Endometrial microvascular endothelial cells (primary cell): ENCODE results near the gene DOCK6. TPM values are rescaled to one million over a fixed set of nuclear protein-coding genes. Genes with fewer than 3 reads are reported as not detected.

Source experiments
- in situ Hi-C: cut with HindIII; loops from 2 replicates; pipeline ENCODE4 v1.10.0; 2017; ENCODE audit warnings: low sequenced_read_pairs, low pct_unique_long_range_greater_than_20kb; ENCODE audit errors: inconsistent ontology term
- total RNA-seq: library from RNA; depleted of rRNA; stranded (reverse); fragments of >200 nt; gene quantifications from one replicate; pipeline ENCODE4 v1.2.3, GENCODE V29; 2015; ENCODE audit errors: inconsistent ontology term

Gene DOCK6
- total RNA-seq, 1 donor from 2014 or later, result 78.6 TPM

DNA sequence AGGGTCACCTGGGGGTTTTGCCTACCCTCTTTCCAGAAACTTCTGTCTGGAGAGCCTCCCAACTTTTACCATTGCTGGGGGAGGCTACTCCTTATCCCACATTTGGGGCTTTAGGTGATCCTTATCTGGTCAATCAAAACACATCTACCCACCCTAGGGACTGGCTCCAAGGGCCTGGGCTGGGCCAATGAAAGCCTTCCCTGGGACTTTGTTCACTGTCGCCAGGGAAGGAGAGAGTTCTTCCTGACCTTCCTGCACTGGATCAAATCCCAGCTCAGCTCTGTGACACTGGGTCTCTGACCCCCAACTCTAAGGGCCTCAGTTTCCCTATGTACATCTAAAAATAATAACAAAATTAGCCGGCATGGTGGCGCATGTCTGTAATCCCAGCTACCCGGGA, 11.1 kb downstream of the DOCK6 start:
- in situ Hi-C loops, result no loop called here

DNA sequence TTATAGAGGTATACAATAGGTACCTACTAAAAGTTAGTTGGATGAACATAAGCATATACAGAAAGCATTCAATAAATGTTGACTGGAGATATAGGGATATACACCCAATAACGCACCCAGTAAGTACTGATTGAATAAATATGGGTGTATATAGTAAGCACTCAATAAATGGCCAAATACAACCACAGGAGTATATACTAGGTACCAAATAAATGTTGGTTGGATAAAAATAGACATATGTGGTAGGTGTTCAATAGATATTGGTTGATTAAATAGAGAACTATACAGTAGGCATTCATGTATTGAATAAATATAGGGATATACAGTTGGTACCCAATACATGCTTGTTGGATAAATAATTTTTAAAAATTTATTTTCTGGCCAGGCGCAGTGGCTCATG, 13.5 kb downstream of the DOCK6 start:
- in situ Hi-C loops, result no loop called here

GRCh38 chr19:11247934-11248333, 14.4 kb downstream of the DOCK6 start:
- in situ Hi-C loops, result no loop called here

- in situ Hi-C loops, result no loop called here
These were observed 14.9 kb downstream of the DOCK6 start for GRCh38 chr19:11247391-11247790.

DNA sequence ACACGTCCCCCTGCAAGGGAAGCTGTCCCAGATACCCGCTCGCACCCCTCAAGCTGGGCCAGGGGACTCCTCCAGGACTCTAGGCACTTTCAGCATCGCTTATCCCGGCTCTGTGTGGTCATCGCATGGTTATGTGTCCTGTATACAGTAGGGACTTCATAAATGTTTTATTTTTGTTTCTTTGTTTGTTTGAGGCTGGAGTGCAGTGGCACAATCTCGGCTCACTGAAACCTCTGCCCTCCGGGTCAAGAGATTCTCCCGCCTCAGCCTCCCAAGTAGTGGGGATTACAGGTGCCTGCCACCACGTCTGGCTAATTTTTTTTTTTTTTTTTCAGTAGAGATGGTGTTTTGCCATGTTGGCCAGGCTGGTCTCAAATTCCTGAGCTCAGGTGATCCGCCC, 15.4 kb downstream of the DOCK6 start:
- in situ Hi-C loops, result no loop called here

GRCh38 chr19:11244846-11245589, 17.3 kb downstream of the DOCK6 start:
- in situ Hi-C loops, result no loop called here

DNA sequence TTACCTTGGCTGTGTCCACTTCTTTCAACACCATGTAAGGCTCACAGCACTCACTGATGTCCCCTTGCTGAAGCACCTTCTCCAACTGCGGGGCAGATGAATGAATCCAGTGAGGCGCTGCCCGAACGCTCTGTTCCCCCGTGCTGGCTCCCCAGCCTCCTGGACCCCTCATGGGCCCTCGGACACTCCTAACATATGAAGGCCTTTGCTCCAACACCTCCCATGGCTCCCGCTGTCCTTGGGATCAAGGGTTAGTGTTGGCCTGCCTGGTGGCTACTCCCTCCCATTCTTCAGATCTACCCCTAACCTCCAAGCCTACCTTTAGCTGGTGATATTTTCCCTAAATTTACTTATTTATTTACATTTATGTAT, 18.5 kb downstream of the DOCK6 start:
- in situ Hi-C loops, result no loop called here

DNA sequence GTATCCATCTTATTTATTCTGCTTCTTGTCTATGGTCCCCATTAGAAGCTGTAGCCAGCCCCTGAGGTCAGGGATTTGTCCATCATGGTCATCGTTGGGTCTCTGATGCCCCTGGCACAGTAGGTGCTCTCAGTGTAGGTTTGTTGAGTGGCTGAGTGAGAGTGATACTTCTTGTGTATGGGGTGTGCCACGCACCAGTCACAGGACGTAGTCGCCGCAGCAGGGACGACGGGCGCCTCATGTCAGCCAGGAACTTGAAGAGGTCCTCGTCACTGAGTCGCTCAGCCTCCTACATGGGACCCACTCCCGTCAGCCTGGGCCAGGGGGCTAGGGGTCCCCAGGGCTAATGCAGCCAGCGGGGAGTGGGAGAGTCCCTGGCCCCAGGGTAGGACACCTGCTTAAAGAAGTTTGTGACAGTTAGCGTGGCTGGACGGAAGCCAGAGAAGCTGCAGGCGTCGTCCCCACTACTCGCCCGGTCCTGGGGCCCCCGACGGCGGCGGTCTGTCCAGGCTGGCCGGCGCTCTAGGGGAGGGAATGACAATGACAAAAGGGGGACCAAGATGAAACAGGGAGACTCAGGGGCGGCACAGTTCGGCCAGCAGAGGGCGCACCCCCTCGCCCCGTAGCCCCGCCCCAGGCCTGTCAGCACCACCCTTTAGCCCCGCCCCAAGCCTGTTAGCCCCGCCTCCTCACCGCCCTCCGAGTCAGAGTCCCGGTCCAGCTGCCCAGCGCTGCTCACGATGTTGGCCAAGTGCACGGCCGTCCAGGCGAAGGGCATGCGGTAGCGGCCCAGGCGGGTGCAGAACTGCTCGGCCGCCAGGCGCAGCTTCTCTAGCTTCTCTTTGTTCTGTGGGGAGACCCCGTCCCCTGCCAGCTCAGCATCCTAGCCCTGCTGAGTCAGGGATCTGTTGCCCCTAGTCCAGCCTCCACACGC, 19.2 kb downstream of the DOCK6 start:
- in situ Hi-C loops, result no loop called here

- in situ Hi-C loops, result no loop called here
These were observed 20.3 kb downstream of the DOCK6 start for GRCh38 chr19:11242025-11242424.

- in situ Hi-C loops, result no loop called here
These were observed 22.3 kb downstream of the DOCK6 start for GRCh38 chr19:11240008-11240444.

GRCh38 chr19:11239377-11240000, 22.8 kb downstream of the DOCK6 start, which contains the start of gene ANGPTL8:
ANGPTL8 (plus strand) TSS chr19:11239619; CDS start chr19:11239638, 19 bp downstream.
- in situ Hi-C loops, result no loop called here

- in situ Hi-C loops, result no loop called here
These were observed 23.4 kb downstream of the DOCK6 start for GRCh38 chr19:11238781-11239376.

- in situ Hi-C loops, result no loop called here
These were observed 24.3 kb downstream of the DOCK6 start for GRCh38 chr19:11238041-11238440.

GRCh38 chr19:11237321-11237720, 25.0 kb downstream of the DOCK6 start:
- in situ Hi-C loops, result no loop called here

GRCh38 chr19:11236324-11237301, 25.7 kb downstream of the DOCK6 start:
- in situ Hi-C loops, result no loop called here

- in situ Hi-C loops, result no loop called here
These were observed 27.7 kb downstream of the DOCK6 start for GRCh38 chr19:11234486-11235075.

DNA sequence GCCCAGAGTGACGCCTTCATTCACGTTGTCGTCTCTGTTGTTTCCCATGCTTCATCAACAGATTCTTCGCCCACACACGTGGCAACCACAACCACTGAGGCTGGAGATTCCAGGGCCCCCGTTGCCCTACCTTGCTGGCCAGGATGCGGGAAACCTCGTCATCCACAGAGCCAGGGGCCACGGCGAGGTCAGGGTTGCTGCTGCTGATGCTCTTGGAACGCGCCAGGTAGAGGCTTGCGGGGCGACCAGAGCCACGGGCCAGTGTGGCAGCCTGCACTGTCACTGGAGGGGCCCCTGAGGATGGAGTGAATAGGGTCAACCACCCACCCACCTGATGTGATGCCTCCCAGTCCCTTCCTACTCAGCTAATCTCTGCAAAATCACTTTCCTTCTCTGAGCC, 29.3 kb downstream of the DOCK6 start:
- in situ Hi-C loops, result no loop called here

DNA sequence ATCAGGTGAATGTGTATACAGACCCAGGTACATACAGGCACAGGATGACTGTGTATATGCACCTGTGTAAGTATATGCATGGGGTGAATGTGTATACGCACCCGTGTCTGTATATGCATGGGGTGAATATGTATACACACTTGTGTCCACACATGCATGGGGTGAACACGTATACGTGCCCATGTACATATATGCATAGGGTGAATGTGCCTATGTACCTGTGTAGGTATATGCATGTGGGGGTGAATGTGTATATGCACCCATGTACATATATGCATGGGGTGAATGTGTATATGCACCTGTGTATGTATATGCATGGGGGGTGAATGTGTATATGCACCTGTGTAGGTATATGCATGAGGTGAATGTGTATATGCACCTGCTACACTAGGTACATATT, 29.8 kb downstream of the DOCK6 start:
- in situ Hi-C loops, result no loop called here
